NCI-H2196 treated with DMSO at 0.1 percent for 48 hours (cell line): ENCODE data around the gene ERC1.
"Not testable (repeated sequence)": the region's sequence is repeated elsewhere in the genome, so short reads cannot be mapped to it uniquely, and the experiment has no call there.

Experiments
- DNase-seq: peaks from one replicate; lab custom pipeline; 2025; ENCODE audit not compliant: unreplicated experiment; lab: John Stamatoyannopoulos, UW

Gene ERC1

GRCh38 chr12:1179128-1179527, 188.1 kb downstream of the ERC1 start:
- DNase-seq = no peak

- DNase-seq = no peak
Measured at GRCh38 chr12:1182069-1182468, 191.0 kb downstream of the ERC1 start.

GRCh38 chr12:1184402-1184801, 193.4 kb downstream of the ERC1 start:
- DNase-seq = no peak

- no peak for DNase-seq
Measured at GRCh38 chr12:1185460-1186182, 194.6 kb downstream of the ERC1 start.

- no peak for DNase-seq
Measured at GRCh38 chr12:1186298-1186697, 195.3 kb downstream of the ERC1 start.

- DNase-seq = no peak
Measured at GRCh38 chr12:1188016-1188415, 197.0 kb downstream of the ERC1 start.

GRCh38 chr12:1189163-1189562, 198.1 kb downstream of the ERC1 start:
- DNase-seq = no peak

GRCh38 chr12:1195513-1195912, 204.5 kb downstream of the ERC1 start:
- DNase-seq = no peak

- no peak for DNase-seq
Measured at GRCh38 chr12:1197264-1198018, 206.4 kb downstream of the ERC1 start.

GRCh38 chr12:1198854-1199253, 207.8 kb downstream of the ERC1 start:
- not testable (repeated sequence) for DNase-seq

GRCh38 chr12:1199700-1200099, 208.7 kb downstream of the ERC1 start:
- DNase-seq = no peak

GRCh38 chr12:1201030-1201429, 210.0 kb downstream of the ERC1 start:
- DNase-seq = no peak

GRCh38 chr12:1201886-1202285, 210.9 kb downstream of the ERC1 start:
- no peak for DNase-seq

GRCh38 chr12:1203735-1204019, 212.7 kb downstream of the ERC1 start:
- no peak for DNase-seq

GRCh38 chr12:1204581-1205121, 213.6 kb downstream of the ERC1 start:
- no peak for DNase-seq

GRCh38 chr12:1205512-1206060, 214.6 kb downstream of the ERC1 start:
- no peak for DNase-seq

- DNase-seq = no peak
Measured at GRCh38 chr12:1206118-1206734, 215.2 kb downstream of the ERC1 start.

GRCh38 chr12:1207276-1207675, 216.3 kb downstream of the ERC1 start:
- DNase-seq = no peak

- DNase-seq = not testable (repeated sequence)
Measured at GRCh38 chr12:1208719-1209118, 217.7 kb downstream of the ERC1 start.

GRCh38 chr12:1212526-1212925, 221.5 kb downstream of the ERC1 start:
- no peak for DNase-seq

- no peak for DNase-seq
Measured at GRCh38 chr12:1213205-1213604, 222.2 kb downstream of the ERC1 start.
